Measurements from ENCODE around the gene HGFAC. TPM values are rescaled to one million over a fixed set of nuclear protein-coding genes. Genes with fewer than 3 reads are reported as not detected.
"Not testable (repeated sequence)": the region's sequence is repeated elsewhere in the genome, so short reads cannot be mapped to it uniquely, and the experiment has no call there.

Gene HGFAC
- total RNA-seq, 4 donors from 2014 or later = 0.54 TPM; not detected in 3

GRCh38 chr4:3451956-3452355 lies 10.2 kb downstream of the HGFAC start:
- intact Hi-C loops (cut with DNase I) = no loop called here
- TF ChIP-seq POLR2A (IDR thresholded peaks at IDR 0.05) (no peak), CTCF (IDR thresholded peaks at IDR 0.05) (no peak)
- WGBS, 2 donors = 37 to 78% methylated on average over 3 of the region's 3 CpGs

GRCh38 chr4:3452376-3452775 lies 10.6 kb downstream of the HGFAC start:
- intact Hi-C loops (cut with DNase I) = no loop called here

More at GRCh38 chr4:3451956-3452355, 10.2 kb downstream of the HGFAC start:
- no peak overlapping the region for H3K4me3 ChIP-seq (replicated peaks in 1 of 3)
- H3K36me3 ChIP-seq = no peaks in the 10 kb centered on the region
- no peak for DNase-seq
- H3K9me3 ChIP-seq = no peaks in the 10 kb centered on the region
- no peak overlapping the region for H3K27ac ChIP-seq
- H3K4me1 ChIP-seq = peaks cover 0 to 6% of the 10 kb centered on the region in 2 donors
- no peaks in the 10 kb centered on the region for H3K27me3 ChIP-seq

GRCh38 chr4:3455596-3455995 lies 13.8 kb downstream of the HGFAC start:
- H3K4me3 ChIP-seq (replicated peaks in 1 of 3); H3K36me3 ChIP-seq; H3K27me3 ChIP-seq; H3K27ac ChIP-seq; intact Hi-C loops (cut with DNase I); H3K4me1 ChIP-seq; DNase-seq; H3K9me3 ChIP-seq: not testable (repeated sequence)
- WGBS, 2 donors = 95 to 99% methylated on average over 3 of the region's 3 CpGs

More at GRCh38 chr4:3452376-3452775, 10.6 kb downstream of the HGFAC start:
- Histone ChIP-seq H3K4me3 (replicated peaks in 1 of 3) (no peak overlapping the region), H3K9me3 (no peaks in the 10 kb centered on the region), H3K27me3 (no peaks in the 10 kb centered on the region), H3K36me3 (no peaks in the 10 kb centered on the region), H3K27ac (no peak overlapping the region), H3K4me1 (peaks cover 0 to 6% of the 10 kb centered on the region in 2 donors)
- no peak for DNase-seq
- TF ChIP-seq POLR2A (IDR thresholded peaks at IDR 0.05) (no peak), CTCF (IDR thresholded peaks at IDR 0.05) (peak in 1 of 6 experiments; percentile 11)
- WGBS, 2 donors = 83 to 92% methylated on average over 7 of the region's 7 CpGs

GRCh38 chr4:3458371-3458770 lies 16.6 kb downstream of the HGFAC start:
- WGBS, 2 donors = 92 to 94% methylated on average over 6 of the region's 6 CpGs
- no peak for DNase-seq
- H3K27ac ChIP-seq = no peak overlapping the region
- no peaks in the 10 kb centered on the region for H3K27me3 ChIP-seq
- H3K9me3 ChIP-seq = no peaks in the 10 kb centered on the region
- H3K4me1 ChIP-seq = peaks cover 5 to 13% of the 10 kb centered on the region in 2 donors
- intact Hi-C loops (cut with DNase I) = no loop called here
- no peak for TF ChIP-seq POLR2A (IDR thresholded peaks at IDR 0.05)
- no peak for TF ChIP-seq CTCF (IDR thresholded peaks at IDR 0.05)
- no peaks in the 10 kb centered on the region for H3K36me3 ChIP-seq
- no peak overlapping the region for H3K4me3 ChIP-seq (replicated peaks in 1 of 3)

- DNase-seq, H3K27me3 ChIP-seq: not testable (repeated sequence)
- WGBS, 2 donors = 96 to 100% methylated on average over 3 to 5 of the region's 5 CpGs
Observed at GRCh38 chr4:3459156-3459555, 17.4 kb downstream of the HGFAC start.

GRCh38 chr4:3460926-3461325 lies 19.2 kb downstream of the HGFAC start:
- WGBS, 2 donors = 90 to 91% methylated on average over 4 to 5 of the region's 5 CpGs
- Histone ChIP-seq H3K9me3 (no peaks in the 10 kb centered on the region), H3K36me3 (no peaks in the 10 kb centered on the region), H3K27me3 (no peaks in the 10 kb centered on the region), H3K4me3 (replicated peaks in 1 of 3) (no peak overlapping the region), H3K4me1 (peaks cover 9 to 17% of the 10 kb centered on the region in 2 donors), H3K27ac (no peak overlapping the region)
- intact Hi-C loops (cut with DNase I) = no loop called here
- DNase-seq = no peak
- TF ChIP-seq CTCF (IDR thresholded peaks at IDR 0.05) (no peak), POLR2A (IDR thresholded peaks at IDR 0.05) (no peak)

More at GRCh38 chr4:3459156-3459555, 17.4 kb downstream of the HGFAC start:
- intact Hi-C loops (cut with DNase I); H3K27ac ChIP-seq; H3K4me3 ChIP-seq (replicated peaks in 1 of 3); H3K36me3 ChIP-seq; H3K9me3 ChIP-seq: not testable (repeated sequence)
- peaks cover 9 to 17% of the 10 kb centered on the region in 2 donors for H3K4me1 ChIP-seq

All from thyroid gland (tissue), 4 donors.